Mesothelial cell of epicardium (in vitro differentiated cells): Measurements from ENCODE around the gene NLRC5. TPM values are rescaled to one million over a fixed set of nuclear protein-coding genes. Genes with fewer than 3 reads are reported as not detected.

Source experiments
- DNase-seq, 2 experiments: peaks; one replicate each; pipeline ENCODE4 v3.0.0; 2021; ENCODE audit warnings: low spot score in 2 of 2; ENCODE audit not compliant: unreplicated experiment in 2 of 2
- H3K27ac Mint-ChIP-seq: 2 replicates; pipeline ENCODE4 v1.8.0; 2021; ENCODE audit warnings: mixed read lengths
- H3K27me3 Mint-ChIP-seq: 2 replicates; pipeline ENCODE4 v1.8.0; 2021; ENCODE audit warnings: low read depth, mixed read lengths
- H3K36me3 Mint-ChIP-seq: 2 replicates; pipeline ENCODE4 v1.8.0; 2021; ENCODE audit warnings: mixed read lengths
- H3K4me1 Mint-ChIP-seq: 2 replicates; pipeline ENCODE4 v1.8.0; 2021; ENCODE audit warnings: mixed read lengths
- H3K4me3 Mint-ChIP-seq: 2 replicates; pipeline ENCODE4 v1.8.0; 2021; ENCODE audit warnings: mild to moderate bottlenecking, moderate library complexity, mixed read lengths
- H3K9me3 Mint-ChIP-seq: 2 replicates; pipeline ENCODE4 v1.8.0; 2021; ENCODE audit warnings: mixed read lengths
- CTCF ChIP-seq: fragments of 200-600 bp; sonication (generic); IDR thresholded peaks from one replicate; pipeline ENCODE4 v1.5.0; 2021; ENCODE audit warnings: antibody characterized with exemption; ENCODE audit not compliant: unreplicated experiment
- total RNA-seq: library from RNA; stranded (reverse); gene quantifications from 3 replicates; pipeline ENCODE4 v1.2.1, GENCODE V29; 2021

The NLRC5 gene, protein sequence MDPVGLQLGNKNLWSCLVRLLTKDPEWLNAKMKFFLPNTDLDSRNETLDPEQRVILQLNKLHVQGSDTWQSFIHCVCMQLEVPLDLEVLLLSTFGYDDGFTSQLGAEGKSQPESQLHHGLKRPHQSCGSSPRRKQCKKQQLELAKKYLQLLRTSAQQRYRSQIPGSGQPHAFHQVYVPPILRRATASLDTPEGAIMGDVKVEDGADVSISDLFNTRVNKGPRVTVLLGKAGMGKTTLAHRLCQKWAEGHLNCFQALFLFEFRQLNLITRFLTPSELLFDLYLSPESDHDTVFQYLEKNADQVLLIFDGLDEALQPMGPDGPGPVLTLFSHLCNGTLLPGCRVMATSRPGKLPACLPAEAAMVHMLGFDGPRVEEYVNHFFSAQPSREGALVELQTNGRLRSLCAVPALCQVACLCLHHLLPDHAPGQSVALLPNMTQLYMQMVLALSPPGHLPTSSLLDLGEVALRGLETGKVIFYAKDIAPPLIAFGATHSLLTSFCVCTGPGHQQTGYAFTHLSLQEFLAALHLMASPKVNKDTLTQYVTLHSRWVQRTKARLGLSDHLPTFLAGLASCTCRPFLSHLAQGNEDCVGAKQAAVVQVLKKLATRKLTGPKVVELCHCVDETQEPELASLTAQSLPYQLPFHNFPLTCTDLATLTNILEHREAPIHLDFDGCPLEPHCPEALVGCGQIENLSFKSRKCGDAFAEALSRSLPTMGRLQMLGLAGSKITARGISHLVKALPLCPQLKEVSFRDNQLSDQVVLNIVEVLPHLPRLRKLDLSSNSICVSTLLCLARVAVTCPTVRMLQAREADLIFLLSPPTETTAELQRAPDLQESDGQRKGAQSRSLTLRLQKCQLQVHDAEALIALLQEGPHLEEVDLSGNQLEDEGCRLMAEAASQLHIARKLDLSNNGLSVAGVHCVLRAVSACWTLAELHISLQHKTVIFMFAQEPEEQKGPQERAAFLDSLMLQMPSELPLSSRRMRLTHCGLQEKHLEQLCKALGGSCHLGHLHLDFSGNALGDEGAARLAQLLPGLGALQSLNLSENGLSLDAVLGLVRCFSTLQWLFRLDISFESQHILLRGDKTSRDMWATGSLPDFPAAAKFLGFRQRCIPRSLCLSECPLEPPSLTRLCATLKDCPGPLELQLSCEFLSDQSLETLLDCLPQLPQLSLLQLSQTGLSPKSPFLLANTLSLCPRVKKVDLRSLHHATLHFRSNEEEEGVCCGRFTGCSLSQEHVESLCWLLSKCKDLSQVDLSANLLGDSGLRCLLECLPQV (N-terminal part only)
- 1.7 to 3.7 TPM (median 1.8 TPM) in 3 replicates for total RNA-seq

DNA sequence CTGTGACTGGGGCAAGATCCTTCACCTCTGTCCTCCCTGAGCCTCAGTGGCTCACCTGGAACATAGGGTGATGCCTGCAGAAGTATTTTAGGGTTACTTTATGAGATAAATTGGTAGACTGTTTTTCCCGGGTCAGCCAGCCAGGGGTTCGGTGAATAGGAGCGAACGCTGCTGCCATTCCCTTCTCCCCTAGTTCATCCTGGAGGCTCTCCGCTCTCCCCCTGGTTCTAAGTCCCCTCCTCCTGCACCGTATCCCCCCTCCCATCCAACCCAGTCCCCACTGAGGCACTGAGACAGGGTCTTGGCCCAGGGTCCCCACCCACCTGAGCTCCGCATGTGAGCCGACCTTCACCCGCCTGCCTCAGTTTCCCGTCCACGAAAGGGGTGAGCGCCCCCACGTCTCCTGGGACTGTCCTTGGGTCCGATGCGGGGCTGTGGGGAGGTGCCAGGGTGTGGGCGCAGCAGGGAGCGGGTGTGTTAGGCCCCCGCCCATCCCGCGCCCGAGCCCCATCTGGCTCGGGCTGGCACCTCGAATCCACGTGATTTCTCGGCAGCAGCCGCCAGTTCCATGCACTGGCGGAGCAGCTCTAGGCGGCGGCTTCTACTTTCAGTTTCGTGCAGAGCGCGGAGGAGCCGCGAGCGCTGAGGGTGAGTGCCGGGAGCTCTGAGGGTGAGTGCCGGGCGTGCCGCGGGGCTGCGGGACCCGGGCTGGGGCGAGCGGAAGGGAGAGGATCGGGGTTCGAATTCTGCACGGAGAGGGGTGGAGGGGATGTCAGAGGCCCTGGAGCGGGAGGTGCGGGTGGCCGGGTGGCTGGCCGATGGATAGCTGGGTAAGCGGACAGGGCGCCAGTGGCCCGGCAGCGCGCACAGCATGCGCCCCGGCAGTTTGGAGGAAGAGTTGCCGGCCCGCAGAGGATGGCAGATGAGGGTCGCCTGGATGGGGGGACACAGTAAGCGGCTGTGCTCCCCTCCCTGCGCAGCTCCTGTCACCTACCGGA is at the start of gene NLRC5:
TSS of gene NLRC5 (plus strand) at position 610 of the 998 bp plus-strand sequence. CDS start 31,156 bp downstream, outside the sequence.
- no peaks in the 10 kb centered on the region for H3K36me3 Mint-ChIP-seq
- peak within 1 kb of the TSS; percentile 76 for H3K27ac Mint-ChIP-seq
- peaks cover 8% of the 10 kb centered on the region for H3K4me1 Mint-ChIP-seq
- DNase-seq = peak; percentile 56 to 78
- no peak for TF ChIP-seq CTCF
- H3K27me3 Mint-ChIP-seq = peaks cover 67% of the 10 kb centered on the region
- H3K9me3 Mint-ChIP-seq = no peaks in the 10 kb centered on the region
- H3K4me3 Mint-ChIP-seq = peak within 1 kb of the TSS; percentile 87

DNA sequence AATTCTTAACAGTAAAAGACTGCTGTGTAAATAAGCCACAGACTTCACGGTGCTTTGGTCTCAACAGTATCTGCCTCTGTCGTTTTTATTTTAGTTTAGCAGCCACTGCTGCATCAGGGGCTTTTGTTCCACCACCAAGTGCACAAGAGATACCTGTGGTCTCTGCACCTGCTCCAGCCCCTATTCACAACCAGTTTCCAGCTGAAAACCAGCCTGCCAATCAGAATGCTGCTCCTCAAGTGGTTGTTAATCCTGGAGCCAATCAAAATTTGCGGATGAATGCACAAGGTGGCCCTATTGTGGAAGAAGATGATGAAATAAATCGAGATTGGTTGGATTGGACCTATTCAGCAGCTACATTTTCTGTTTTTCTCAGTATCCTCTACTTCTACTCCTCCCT is 49.6 kb upstream of the NLRC5 start:
- no peak overlapping the region for H3K4me3 Mint-ChIP-seq
- H3K27me3 Mint-ChIP-seq = no peaks in the 10 kb centered on the region
- peaks cover 49% of the 10 kb centered on the region for H3K36me3 Mint-ChIP-seq
- H3K27ac Mint-ChIP-seq = no peak overlapping the region
- TF ChIP-seq CTCF = no peak
- DNase-seq = no peak
- H3K9me3 Mint-ChIP-seq = no peaks in the 10 kb centered on the region
- H3K4me1 Mint-ChIP-seq = peaks cover 9% of the 10 kb centered on the region

- no peaks in the 10 kb centered on the region for H3K27me3 Mint-ChIP-seq
- no peak overlapping the region for H3K27ac Mint-ChIP-seq
- no peaks in the 10 kb centered on the region for H3K9me3 Mint-ChIP-seq
- TF ChIP-seq CTCF = no peak
- DNase-seq = no peak
- no peak overlapping the region for H3K4me3 Mint-ChIP-seq
- H3K4me1 Mint-ChIP-seq = no peaks in the 10 kb centered on the region
- H3K36me3 Mint-ChIP-seq = peaks cover 46% of the 10 kb centered on the region
These were observed 48.3 kb upstream of the NLRC5 start for GRCh38 chr16:56941092-56941491.

DNA sequence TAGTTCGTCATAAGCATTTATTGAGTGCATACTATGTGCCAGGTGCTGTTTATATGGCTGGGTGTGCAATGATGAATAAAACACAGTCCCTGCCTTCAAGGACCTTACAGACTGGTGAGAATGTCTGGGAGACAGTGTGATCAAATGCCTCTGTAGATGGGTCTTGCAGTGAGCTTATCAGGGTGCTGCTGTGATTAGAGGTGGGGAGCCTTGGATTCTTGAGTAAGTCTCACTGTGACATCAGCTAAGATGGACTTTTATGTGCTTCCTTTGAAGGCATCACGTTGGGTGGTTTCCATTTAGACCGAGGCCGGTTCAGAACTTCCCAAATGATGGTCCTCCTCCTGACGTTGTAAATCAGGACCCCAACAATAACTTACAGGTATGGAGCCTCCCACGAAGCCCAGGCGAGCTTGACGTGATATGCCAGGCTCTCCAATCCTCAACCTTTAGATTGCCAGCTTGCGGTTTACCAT is 47.5 kb upstream of the NLRC5 start:
- no peak for DNase-seq
- no peak overlapping the region for H3K27ac Mint-ChIP-seq
- no peak for TF ChIP-seq CTCF
- no peak overlapping the region for H3K4me3 Mint-ChIP-seq
- no peaks in the 10 kb centered on the region for H3K9me3 Mint-ChIP-seq
- no peaks in the 10 kb centered on the region for H3K27me3 Mint-ChIP-seq
- H3K36me3 Mint-ChIP-seq = peaks cover 44% of the 10 kb centered on the region
- H3K4me1 Mint-ChIP-seq = peaks cover 3% of the 10 kb centered on the region
